PC-9 (cell line): ENCODE measurements around the gene CD37.

ENCODE experiments used
- EZH2 ChIP-seq: fragments of 200-600 bp; sonication (generic); IDR thresholded peaks from 2 replicates; pipeline ENCODE4 v1.8.0; 2017; ENCODE audit warnings: antibody characterized with exemption, low read depth
- TF ChIP-seq, protein P1 (sequence below): fragments of 200-600 bp; sonication (generic); conservative IDR thresholded peaks from 2 replicates; pipeline ENCODE4 v1.6.1; 2017; ENCODE audit warnings: mixed run types, antibody characterized with exemption, mild to moderate bottlenecking, moderate library complexity

DNA sequence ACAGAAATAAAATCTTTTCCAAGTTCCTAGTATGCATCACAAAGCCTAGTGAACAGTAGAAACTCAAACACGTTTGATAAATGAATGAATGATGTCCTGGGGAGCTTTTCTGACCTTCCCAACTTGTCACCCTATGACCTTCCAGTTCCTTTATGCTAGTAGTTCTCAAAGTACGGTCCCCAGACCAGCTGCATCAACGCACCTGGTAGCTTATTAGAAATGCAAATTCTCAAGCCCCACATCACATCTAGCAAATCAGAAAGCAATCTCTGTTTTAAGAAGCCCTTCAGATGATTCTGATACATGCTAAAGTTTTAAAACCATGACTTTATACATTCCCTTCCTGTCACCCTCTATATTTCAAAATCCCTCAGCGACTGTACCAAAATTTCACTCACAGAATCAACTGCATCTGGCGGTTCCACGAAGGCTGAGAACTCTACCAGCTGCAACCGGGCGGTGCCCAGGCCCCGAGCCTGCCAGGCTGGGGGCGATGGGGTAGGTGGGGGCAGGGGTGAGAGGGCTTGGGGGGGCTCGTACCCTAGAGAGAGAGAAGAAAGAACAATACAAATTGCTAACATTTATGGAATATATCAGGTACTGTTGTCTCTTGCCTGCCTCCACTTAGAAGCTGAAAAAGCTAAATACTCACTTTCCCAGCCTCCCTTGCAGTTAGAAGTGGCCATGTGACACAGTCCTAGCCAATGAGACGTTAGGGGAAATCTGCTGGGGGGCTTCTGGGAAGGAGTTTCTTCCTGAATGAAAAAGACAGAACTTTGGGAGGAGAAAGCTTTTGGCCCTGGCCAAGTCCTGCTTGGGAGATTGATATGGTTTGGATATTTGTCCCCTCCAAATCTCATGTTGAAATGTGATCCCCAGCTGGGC lies 13.3 kb downstream of the CD37 start:
- TF ChIP-seq, protein P1, sequence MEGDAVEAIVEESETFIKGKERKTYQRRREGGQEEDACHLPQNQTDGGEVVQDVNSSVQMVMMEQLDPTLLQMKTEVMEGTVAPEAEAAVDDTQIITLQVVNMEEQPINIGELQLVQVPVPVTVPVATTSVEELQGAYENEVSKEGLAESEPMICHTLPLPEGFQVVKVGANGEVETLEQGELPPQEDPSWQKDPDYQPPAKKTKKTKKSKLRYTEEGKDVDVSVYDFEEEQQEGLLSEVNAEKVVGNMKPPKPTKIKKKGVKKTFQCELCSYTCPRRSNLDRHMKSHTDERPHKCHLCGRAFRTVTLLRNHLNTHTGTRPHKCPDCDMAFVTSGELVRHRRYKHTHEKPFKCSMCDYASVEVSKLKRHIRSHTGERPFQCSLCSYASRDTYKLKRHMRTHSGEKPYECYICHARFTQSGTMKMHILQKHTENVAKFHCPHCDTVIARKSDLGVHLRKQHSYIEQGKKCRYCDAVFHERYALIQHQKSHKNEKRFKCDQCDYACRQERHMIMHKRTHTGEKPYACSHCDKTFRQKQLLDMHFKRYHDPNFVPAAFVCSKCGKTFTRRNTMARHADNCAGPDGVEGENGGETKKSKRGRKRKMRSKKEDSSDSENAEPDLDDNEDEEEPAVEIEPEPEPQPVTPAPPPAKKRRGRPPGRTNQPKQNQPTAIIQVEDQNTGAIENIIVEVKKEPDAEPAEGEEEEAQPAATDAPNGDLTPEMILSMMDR = no peak
- no peak for TF ChIP-seq EZH2
